Hepatocyte (in vitro differentiated cells): ENCODE results near the gene PRKG1.

Source experiments
- CTCF ChIP-seq: fragments of 200-600 bp; sonication (generic); IDR thresholded peaks from 2 replicates; pipeline ENCODE4 v1.5.1; 2016; ENCODE audit warnings: antibody characterized with exemption, mild to moderate bottlenecking; ENCODE audit not compliant: poor library complexity
- EZH2 ChIP-seq: fragments of 200-600 bp; sonication (generic); IDR thresholded peaks from 2 replicates; pipeline ENCODE4 v1.6.1; 2016; ENCODE audit warnings: antibody characterized with exemption, mild to moderate bottlenecking, borderline replicate concordance
- EZH2phosphoT487 ChIP-seq: fragments of 200-600 bp; sonication (generic); IDR thresholded peaks from one replicate; pipeline ENCODE4 v1.6.1; 2018; ENCODE audit warnings: antibody characterized with exemption, mild to moderate bottlenecking, low read depth, moderate library complexity; ENCODE audit not compliant: unreplicated experiment, severe bottlenecking

GRCh38 chr10:52318136-52318701, 1243.9 kb downstream of the PRKG1 start:
- no peak for TF ChIP-seq EZH2
- TF ChIP-seq CTCF: no peak
- TF ChIP-seq EZH2phosphoT487: no peak
